ENCODE results near the gene REV3L. TPM values are rescaled to one million over a fixed set of nuclear protein-coding genes. Genes with fewer than 3 reads are reported as not detected.
A peak's percentile ranks its signal among the peaks of the same experiment; 100 is the strongest.
"Not testable (repeated sequence)": the region's sequence is repeated elsewhere in the genome, so short reads cannot be mapped to it uniquely, and the experiment has no call there.

Gene REV3L
- total RNA-seq, 5 donors from 2014 or later (not counting 1 experiment from before 2014, with no cell fraction given): 18.0 to 27.6 (median 22.1) TPM

GRCh38 chr6:111297776-111298175 is 185.2 kb downstream of the REV3L start:
- H3K27ac ChIP-seq (ENCODE audit: low read length): no peak overlapping the region
- H3K36me3 ChIP-seq (ENCODE audit: control insufficient read depth in 2 of 2, extremely low read depth in 1 of 2, insufficient read depth in 1 of 2, low read length in 1 of 2): peaks cover 0 to 8% of the 10 kb centered on the region in 2 donors
- Mint-ChIP-seq H3K4me1 (peaks cover 8 to 15% (median 10%) of the 10 kb centered on the region in 3 donors), H3K4me3 (no peak overlapping the region), H3K27me3 (no peaks in the 10 kb centered on the region), H3K36me3 (peaks cover 43% of the 10 kb centered on the region), H3K9me3 (peaks cover 0 to 14% (median 8%) of the 10 kb centered on the region in 3 donors), H3K27ac (peak overlapping the region; percentile 20 to 62)
- H3K9me3 ChIP-seq: no peaks in the 10 kb centered on the region
- no CpG with 5 or more reads among the region's 1 CpG for WGBS (ENCODE audit: insufficient coverage)
- no peak for ATAC-seq (replicated peaks in 1 of 4)
- no peak overlapping the region for H3K4me3 ChIP-seq (ENCODE audit: control insufficient read depth in 1 of 2, extremely low read depth in 1 of 2, low read length in 1 of 2)
- no peaks in the 10 kb centered on the region for H3K27me3 ChIP-seq (replicated peaks in 1 of 2; ENCODE audit: control insufficient read depth in 2 of 2, extremely low read depth in 1 of 2, insufficient read depth in 2 of 2, low read length in 1 of 2)
- peaks cover 3 to 8% of the 10 kb centered on the region in 2 experiments for H3K4me1 ChIP-seq (ENCODE audit: control insufficient read depth in 1 of 2, extremely low read depth in 1 of 2, insufficient read depth in 2 of 2, low read length in 2 of 2)
- ChIA-PET POLR2A (interaction anchor here in 1 of 2 donors (0.5 kb wide), 1 partner anchor 705 kb away, joined by 3 read pairs; no protein-coding TSS in a partner anchor), CTCF (no interaction called here)
- DNase-seq: no peak

GRCh38 chr6:111294374-111294967 is 188.5 kb downstream of the REV3L start:
- Histone ChIP-seq H3K36me3 (ENCODE audit: control insufficient read depth in 2 of 2, extremely low read depth in 1 of 2, insufficient read depth in 1 of 2, low read length in 1 of 2) (peaks cover 0 to 8% of the 10 kb centered on the region in 2 donors), H3K27ac (ENCODE audit: low read length) (no peak overlapping the region), H3K4me3 (ENCODE audit: control insufficient read depth in 1 of 2, extremely low read depth in 1 of 2, low read length in 1 of 2) (no peak overlapping the region), H3K27me3 (replicated peaks in 1 of 2; ENCODE audit: control insufficient read depth in 2 of 2, extremely low read depth in 1 of 2, insufficient read depth in 2 of 2, low read length in 1 of 2) (no peaks in the 10 kb centered on the region), H3K9me3 (no peaks in the 10 kb centered on the region), H3K4me1 (ENCODE audit: control insufficient read depth in 1 of 2, extremely low read depth in 1 of 2, insufficient read depth in 2 of 2, low read length in 2 of 2) (peaks cover 3 to 8% of the 10 kb centered on the region in 2 experiments)
- peaks cover 17 to 18% (median 17%) of the 10 kb centered on the region in 3 donors for H3K4me1 Mint-ChIP-seq
- no peak overlapping the region for H3K4me3 Mint-ChIP-seq
- ChIA-PET CTCF (interaction anchor here in 1 of 2 donors (1.2 kb wide), 1 partner anchor 35 kb away, joined by 3 read pairs; a partner anchor contains a TSS), POLR2A (no interaction called here)
- no peaks in the 10 kb centered on the region for H3K9me3 Mint-ChIP-seq
- H3K27me3 Mint-ChIP-seq: no peaks in the 10 kb centered on the region
- peaks cover 15% of the 10 kb centered on the region for H3K36me3 Mint-ChIP-seq
- DNase-seq (peak in 2 of 35 experiments; percentile 0 to 2), ATAC-seq (replicated peaks in 1 of 4) (peak in 1 of 4 experiments; percentile 29)
- no CpG with 5 or more reads among the region's 7 CpGs for WGBS (ENCODE audit: insufficient coverage)
- H3K27ac Mint-ChIP-seq: peak overlapping the region in 1 of 2 donors; percentile 68

DNA sequence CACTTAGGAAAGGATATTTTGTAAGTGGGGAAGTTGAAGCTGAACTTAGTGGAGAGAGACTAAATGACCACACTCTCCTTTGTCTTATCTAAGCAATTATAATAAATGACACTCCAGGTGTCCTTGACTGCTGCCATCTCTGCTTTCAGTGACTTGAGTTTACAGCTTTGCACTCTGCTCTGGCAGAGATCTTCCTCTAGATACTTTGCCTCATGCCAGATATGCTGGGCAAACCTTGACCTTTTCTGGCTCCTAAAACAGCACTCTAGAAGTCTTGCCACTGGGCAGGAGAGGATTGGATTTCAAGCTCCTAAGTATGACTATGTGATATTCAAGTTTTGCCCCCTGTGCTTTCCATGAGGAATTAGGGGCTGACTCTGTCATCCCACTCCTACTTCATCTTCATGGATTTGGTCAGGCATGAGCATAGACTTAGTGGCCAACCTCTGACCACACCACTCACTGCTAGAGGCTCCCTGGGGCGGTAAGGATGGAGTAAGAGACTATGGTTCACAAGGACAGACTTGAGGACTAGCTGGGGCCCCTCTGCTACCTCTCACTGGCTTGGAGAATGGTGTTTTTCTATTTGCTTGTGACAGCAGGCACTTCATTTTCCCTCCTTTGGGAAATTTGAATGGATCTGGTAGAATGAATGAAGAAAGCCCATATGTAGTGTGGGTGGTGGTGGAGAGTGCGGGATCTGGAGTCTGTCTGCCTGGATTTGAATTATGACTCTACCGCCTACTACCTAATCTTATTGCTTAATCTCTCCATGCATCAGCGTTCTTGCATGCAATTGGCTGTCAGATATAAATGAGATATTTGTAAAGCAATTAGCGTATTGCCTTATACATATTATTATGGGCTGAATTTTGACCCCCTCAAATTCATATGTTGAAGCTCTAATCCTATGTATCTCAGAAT is 191.4 kb downstream of the REV3L start:
- peak overlapping the region in 1 of 2 donors; percentile 70 for H3K27ac Mint-ChIP-seq
- DNase-seq: no peak
- H3K4me1 Mint-ChIP-seq: peaks cover 18 to 20% (median 19%) of the 10 kb centered on the region in 3 donors
- H3K4me3 Mint-ChIP-seq: no peak overlapping the region
- Histone ChIP-seq H3K27ac (ENCODE audit: low read length) (no peak overlapping the region), H3K4me3 (ENCODE audit: control insufficient read depth in 1 of 2, extremely low read depth in 1 of 2, low read length in 1 of 2) (no peak overlapping the region), H3K4me1 (ENCODE audit: control insufficient read depth in 1 of 2, extremely low read depth in 1 of 2, insufficient read depth in 2 of 2, low read length in 2 of 2) (peaks cover 3 to 8% of the 10 kb centered on the region in 2 experiments), H3K36me3 (ENCODE audit: control insufficient read depth in 2 of 2, extremely low read depth in 1 of 2, insufficient read depth in 1 of 2, low read length in 1 of 2) (peaks cover 0 to 8% of the 10 kb centered on the region in 2 donors), H3K9me3 (no peaks in the 10 kb centered on the region), H3K27me3 (replicated peaks in 1 of 2; ENCODE audit: control insufficient read depth in 2 of 2, extremely low read depth in 1 of 2, insufficient read depth in 2 of 2, low read length in 1 of 2) (no peaks in the 10 kb centered on the region)
- no peak for ATAC-seq (replicated peaks in 1 of 4)
- WGBS (ENCODE audit: insufficient coverage): no CpG with 5 or more reads among the region's 5 CpGs
- ChIA-PET CTCF (interaction anchor here in 1 of 2 donors (0.5 kb wide), 1 partner anchor 103 kb away, joined by 3 read pairs; no protein-coding TSS in a partner anchor), POLR2A (no interaction called here)
- H3K36me3 Mint-ChIP-seq: peaks cover 12% of the 10 kb centered on the region
- no peaks in the 10 kb centered on the region for H3K27me3 Mint-ChIP-seq
- no peaks in the 10 kb centered on the region for H3K9me3 Mint-ChIP-seq

GRCh38 chr6:111290689-111291335 is 192.2 kb downstream of the REV3L start:
- ATAC-seq (replicated peaks in 1 of 4): peak in 3 of 4 experiments; percentile 35 to 52 (median 38)
- not testable (repeated sequence) for H3K27me3 Mint-ChIP-seq; H3K27ac ChIP-seq (ENCODE audit: low read length); H3K27me3 ChIP-seq (replicated peaks in 1 of 2; ENCODE audit: control insufficient read depth in 2 of 2, extremely low read depth in 1 of 2, insufficient read depth in 2 of 2, low read length in 1 of 2); H3K4me1 ChIP-seq (ENCODE audit: control insufficient read depth in 1 of 2, extremely low read depth in 1 of 2, insufficient read depth in 2 of 2, low read length in 2 of 2); H3K4me3 ChIP-seq (ENCODE audit: control insufficient read depth in 1 of 2, extremely low read depth in 1 of 2, low read length in 1 of 2); H3K36me3 ChIP-seq (ENCODE audit: control insufficient read depth in 2 of 2, extremely low read depth in 1 of 2, insufficient read depth in 1 of 2, low read length in 1 of 2); H3K4me3 Mint-ChIP-seq; H3K9me3 ChIP-seq; H3K9me3 Mint-ChIP-seq
- Mint-ChIP-seq H3K36me3 (peaks cover 17% of the 10 kb centered on the region), H3K4me1 (peaks cover 18 to 20% (median 19%) of the 10 kb centered on the region in 3 donors), H3K27ac (peak overlapping the region in 1 of 2 donors; percentile 70)
- POLR2A ChIA-PET: interaction anchor here in 1 of 2 donors (0.5 kb wide), 1 partner anchor 671 kb away, joined by 3 read pairs; no protein-coding TSS in a partner anchor
- CTCF ChIA-PET: interaction anchor here in 1 of 2 donors (0.5 kb wide), 1 partner anchor 104 kb away, joined by 3 read pairs; no protein-coding TSS in a partner anchor
- 33% methylated on average over 3 of the region's 5 CpGs for WGBS (ENCODE audit: insufficient coverage)
- peak in 1 of 35 experiments; percentile 13 for DNase-seq

DNA sequence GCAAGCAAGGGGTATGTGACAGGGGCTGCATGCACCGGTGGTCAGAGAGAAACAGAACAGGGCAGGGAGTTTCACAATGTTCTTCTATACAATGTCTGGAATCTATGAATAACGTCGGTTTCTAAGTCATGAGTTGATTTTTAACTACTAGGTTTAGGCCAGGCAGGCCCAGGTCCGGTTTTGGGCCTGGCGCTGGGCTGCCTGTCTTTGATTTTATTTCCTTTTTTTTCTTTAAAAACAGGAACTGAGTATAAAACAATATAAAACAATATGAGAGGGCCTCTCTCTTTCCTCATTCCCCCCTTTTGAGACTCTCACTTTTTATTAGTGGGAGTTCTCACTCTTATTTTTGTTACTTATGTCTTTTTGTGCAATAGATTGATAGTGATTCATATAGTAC is 198.7 kb downstream of the REV3L start:
- H3K9me3 Mint-ChIP-seq; CTCF ChIA-PET; ATAC-seq (replicated peaks in 1 of 4); H3K27ac Mint-ChIP-seq; H3K4me3 ChIP-seq (ENCODE audit: control insufficient read depth in 1 of 2, extremely low read depth in 1 of 2, low read length in 1 of 2); H3K4me3 Mint-ChIP-seq; H3K27me3 ChIP-seq (replicated peaks in 1 of 2; ENCODE audit: control insufficient read depth in 2 of 2, extremely low read depth in 1 of 2, insufficient read depth in 2 of 2, low read length in 1 of 2); H3K36me3 ChIP-seq (ENCODE audit: control insufficient read depth in 2 of 2, extremely low read depth in 1 of 2, insufficient read depth in 1 of 2, low read length in 1 of 2); POLR2A ChIA-PET; H3K9me3 ChIP-seq; H3K4me1 ChIP-seq (ENCODE audit: control insufficient read depth in 1 of 2, extremely low read depth in 1 of 2, insufficient read depth in 2 of 2, low read length in 2 of 2); H3K4me1 Mint-ChIP-seq; H3K27ac ChIP-seq (ENCODE audit: low read length); DNase-seq; H3K27me3 Mint-ChIP-seq: not testable (repeated sequence)
- peaks cover 57% of the 10 kb centered on the region for H3K36me3 Mint-ChIP-seq
- WGBS (ENCODE audit: insufficient coverage): no CpG with 5 or more reads among the region's 5 CpGs

GRCh38 chr6:111283707-111284106 is 199.3 kb downstream of the REV3L start:
- peaks cover 61% of the 10 kb centered on the region for H3K36me3 Mint-ChIP-seq
- no peaks in the 10 kb centered on the region for H3K9me3 Mint-ChIP-seq
- H3K4me1 Mint-ChIP-seq: no peaks in the 10 kb centered on the region
- Histone ChIP-seq H3K4me1 (ENCODE audit: control insufficient read depth in 1 of 2, extremely low read depth in 1 of 2, insufficient read depth in 2 of 2, low read length in 2 of 2) (no peaks in the 10 kb centered on the region), H3K36me3 (ENCODE audit: control insufficient read depth in 2 of 2, extremely low read depth in 1 of 2, insufficient read depth in 1 of 2, low read length in 1 of 2) (peaks cover 0 to 10% of the 10 kb centered on the region in 2 donors), H3K27ac (ENCODE audit: low read length) (no peak overlapping the region), H3K27me3 (replicated peaks in 1 of 2; ENCODE audit: control insufficient read depth in 2 of 2, extremely low read depth in 1 of 2, insufficient read depth in 2 of 2, low read length in 1 of 2) (no peaks in the 10 kb centered on the region), H3K4me3 (ENCODE audit: control insufficient read depth in 1 of 2, extremely low read depth in 1 of 2, low read length in 1 of 2) (no peak overlapping the region), H3K9me3 (no peaks in the 10 kb centered on the region)
- no peak overlapping the region for H3K27ac Mint-ChIP-seq
- no peaks in the 10 kb centered on the region for H3K27me3 Mint-ChIP-seq
- no CpG with 5 or more reads among the region's 2 CpGs for WGBS (ENCODE audit: insufficient coverage)
- no peak for ATAC-seq (replicated peaks in 1 of 4)
- DNase-seq: no peak
- CTCF ChIA-PET: no interaction called here
- no peak overlapping the region for H3K4me3 Mint-ChIP-seq
- POLR2A ChIA-PET: no interaction called here

All from T-cell (primary cell).